HG02970 (cell line): ENCODE results near the gene ERCC8.
"Not testable (repeated sequence)": the region's sequence is repeated elsewhere in the genome, so short reads cannot be mapped to it uniquely, and the experiment has no call there.

ENCODE experiments used
- ATAC-seq: cut with Tn5 transposase; IDR thresholded peaks from one replicate; pipeline ENCODE4 v1.9.1; 2021; ENCODE audit warnings: mild to moderate bottlenecking, moderate library complexity, moderate number of reproducible peaks; ENCODE audit not compliant: unreplicated experiment, low FRiP score

Gene ERCC8, protein sequence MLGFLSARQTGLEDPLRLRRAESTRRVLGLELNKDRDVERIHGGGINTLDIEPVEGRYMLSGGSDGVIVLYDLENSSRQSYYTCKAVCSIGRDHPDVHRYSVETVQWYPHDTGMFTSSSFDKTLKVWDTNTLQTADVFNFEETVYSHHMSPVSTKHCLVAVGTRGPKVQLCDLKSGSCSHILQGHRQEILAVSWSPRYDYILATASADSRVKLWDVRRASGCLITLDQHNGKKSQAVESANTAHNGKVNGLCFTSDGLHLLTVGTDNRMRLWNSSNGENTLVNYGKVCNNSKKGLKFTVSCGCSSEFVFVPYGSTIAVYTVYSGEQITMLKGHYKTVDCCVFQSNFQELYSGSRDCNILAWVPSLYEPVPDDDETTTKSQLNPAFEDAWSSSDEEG

GRCh38 chr5:60944904-60945812 is at the start of gene ERCC8, which contains the start of gene NDUFAF2:
Gene ERCC8, minus strand, starts transcription at chr5:60945070. Its CDS starts 62 bp downstream, at chr5:60945008.
Gene NDUFAF2, plus strand, starts transcription at chr5:60945205. Its CDS starts 51 bp downstream, at chr5:60945256.
- peak; percentile 100 for ATAC-seq

- ATAC-seq = no peak
Measured at GRCh38 chr5:60993875-60994571, 49.2 kb upstream of the ERCC8 start.

- ATAC-seq = no peak
Measured at GRCh38 chr5:60993425-60993824, 48.6 kb upstream of the ERCC8 start.

GRCh38 chr5:60992871-60993270 is 48.0 kb upstream of the ERCC8 start:
- ATAC-seq = no peak

DNA sequence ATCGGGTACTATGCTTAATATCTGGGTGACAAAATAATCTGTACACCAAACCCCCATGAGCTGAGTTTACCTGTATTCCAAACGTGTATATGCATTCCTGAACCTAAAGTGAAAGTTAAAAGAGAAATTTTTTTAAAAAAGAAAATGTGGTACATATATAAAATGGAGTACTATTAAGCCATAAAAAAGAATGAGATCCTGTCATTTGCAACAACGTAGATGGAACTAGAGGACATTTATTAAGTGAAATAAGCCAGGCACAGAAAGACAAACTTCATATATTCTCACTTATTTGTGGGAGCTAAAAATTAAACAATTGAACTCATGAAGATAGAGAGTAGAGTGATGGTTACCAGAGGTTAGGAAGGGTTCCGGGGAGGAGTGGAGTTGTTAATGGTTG is 44.9 kb upstream of the ERCC8 start:
- ATAC-seq = no peak

- ATAC-seq = not testable (repeated sequence)
Measured at GRCh38 chr5:60982127-60982526, 37.3 kb upstream of the ERCC8 start.

GRCh38 chr5:60980511-60980910 is 35.6 kb upstream of the ERCC8 start:
- no peak for ATAC-seq

DNA sequence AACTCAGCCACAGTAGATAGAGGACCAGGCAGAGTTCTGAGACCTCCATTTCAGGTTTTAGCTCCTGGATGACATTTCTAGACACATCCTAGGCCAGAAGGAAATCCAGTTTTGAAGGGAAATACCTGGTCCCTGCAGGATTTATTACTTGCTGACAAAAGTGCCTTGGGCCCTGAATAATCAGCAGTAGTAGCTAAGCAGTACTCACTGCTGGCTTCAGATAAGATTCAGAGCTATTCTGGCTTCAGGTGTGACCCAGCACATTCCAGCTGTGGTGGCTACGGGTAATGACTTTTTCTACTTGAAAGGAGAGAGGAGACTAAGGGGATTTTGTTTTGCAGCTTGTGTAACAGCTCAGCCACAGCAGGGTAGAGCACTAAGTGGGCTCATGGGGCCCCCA is 34.1 kb upstream of the ERCC8 start:
- ATAC-seq = no peak

DNA sequence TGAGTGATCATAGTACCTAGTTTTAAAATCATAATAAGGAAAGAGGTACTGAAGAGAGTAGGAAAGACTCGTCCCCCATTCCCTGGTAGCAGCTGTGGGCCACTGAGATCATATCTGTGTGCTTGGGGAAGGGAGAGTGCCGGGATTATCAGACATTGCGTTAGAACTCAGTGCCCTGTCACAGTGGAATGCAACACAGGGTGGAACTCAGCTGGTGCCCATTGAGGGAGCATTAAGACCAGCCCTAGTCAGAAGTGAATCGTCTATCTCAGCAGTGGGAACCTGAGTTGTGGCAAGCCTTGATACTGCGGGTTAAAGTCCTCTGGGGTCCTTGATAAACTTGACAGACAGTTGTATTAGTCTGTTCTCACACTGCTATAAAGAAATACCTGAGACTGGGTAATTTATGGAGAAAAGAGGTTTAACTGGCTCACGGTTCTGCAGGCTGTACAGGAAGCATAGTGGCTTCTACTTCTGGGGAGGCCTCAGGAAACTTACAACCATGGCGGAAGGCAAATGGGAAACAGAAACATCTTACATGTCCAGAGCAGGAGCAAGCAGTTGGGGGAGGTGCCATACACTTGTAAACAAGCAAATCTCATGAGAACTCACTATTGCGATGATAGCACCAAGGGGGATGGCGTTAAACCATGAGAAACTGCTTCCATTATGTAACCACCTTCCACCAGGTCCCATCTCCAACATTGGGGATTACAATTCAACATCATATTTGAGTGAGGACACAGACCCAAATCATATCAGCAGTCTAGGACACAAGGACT is 33.3 kb upstream of the ERCC8 start:
- ATAC-seq = no peak

DNA sequence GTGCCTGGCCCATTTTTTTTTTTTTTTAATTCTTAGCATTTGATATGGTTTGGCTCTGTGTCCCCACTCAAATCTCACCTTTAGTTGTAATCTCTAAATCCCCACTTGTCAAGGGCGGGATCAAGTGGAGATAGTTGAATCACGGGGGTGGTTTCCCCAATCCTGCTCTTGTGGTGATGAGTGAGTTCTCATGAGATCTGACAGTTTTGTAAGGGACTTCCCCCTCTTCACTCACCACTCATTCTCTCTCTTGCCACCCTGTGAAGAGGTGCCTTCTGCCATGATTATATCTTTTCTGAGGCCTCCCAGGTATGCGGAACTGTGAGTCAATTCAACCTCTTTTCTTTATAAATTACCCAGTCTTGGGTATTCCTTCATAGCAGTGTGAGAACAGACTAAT is 27.4 kb upstream of the ERCC8 start:
- ATAC-seq = no peak

DNA sequence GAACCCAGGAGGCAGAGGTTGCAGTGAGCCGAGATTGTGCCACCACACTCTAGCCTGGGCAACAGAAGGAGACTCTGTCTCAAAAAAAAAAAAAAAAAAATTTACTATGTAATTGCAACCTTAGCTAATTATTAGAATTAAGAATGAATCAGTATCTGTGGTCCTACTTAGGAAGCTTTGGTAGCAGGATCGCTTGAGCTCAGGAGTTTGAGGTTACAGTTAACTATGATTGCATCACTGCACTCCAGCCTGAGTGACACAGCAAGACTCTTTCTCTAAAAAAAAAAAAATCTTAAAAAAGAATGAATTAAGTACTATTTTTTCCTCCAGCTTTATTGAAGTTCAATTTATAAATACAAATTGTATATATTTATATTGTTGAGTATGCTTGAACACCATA is 16.8 kb upstream of the ERCC8 start:
- ATAC-seq = no peak

DNA sequence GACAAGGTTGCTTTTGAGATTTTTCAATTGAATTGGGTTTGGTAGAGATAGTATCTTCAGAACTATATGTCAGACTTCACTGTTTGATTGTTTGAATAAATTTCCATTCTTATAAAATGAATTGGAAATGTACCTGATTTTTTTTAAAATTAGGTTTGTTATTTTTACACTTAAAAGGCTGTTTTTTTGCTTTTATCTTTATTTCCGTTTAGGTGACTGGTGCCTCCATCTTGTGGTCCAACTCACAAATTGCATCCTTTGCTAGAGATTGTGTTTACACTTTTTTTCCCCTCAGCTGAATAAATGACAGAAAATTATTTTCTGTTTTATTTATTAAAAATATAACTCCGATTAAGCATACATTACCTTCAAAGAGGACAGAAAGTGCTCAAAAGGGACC is 15.7 kb upstream of the ERCC8 start:
- ATAC-seq = no peak

- no peak for ATAC-seq
Measured at GRCh38 chr5:60959156-60959555, 14.3 kb upstream of the ERCC8 start.

DNA sequence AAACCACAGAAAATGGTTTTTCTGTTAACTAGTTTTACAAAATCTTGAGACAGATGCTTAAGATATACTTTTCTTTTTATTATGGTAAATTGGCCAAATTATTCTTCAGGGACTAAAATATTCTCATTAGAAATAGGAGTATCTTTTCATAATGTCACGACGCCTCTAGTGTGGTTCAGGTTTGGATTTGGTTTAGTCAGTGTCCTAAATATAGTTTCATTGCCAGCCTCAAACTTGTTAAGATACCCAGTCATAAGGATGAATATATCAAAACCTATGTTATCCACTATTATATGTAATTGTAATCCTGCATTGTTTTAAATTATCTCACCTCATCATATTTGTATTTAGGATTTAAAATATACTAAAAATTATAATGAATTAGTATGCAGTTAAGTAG is 13.8 kb upstream of the ERCC8 start:
- ATAC-seq = no peak

- ATAC-seq = no peak
Measured at GRCh38 chr5:60958088-60958487, 13.2 kb upstream of the ERCC8 start.

GRCh38 chr5:60955239-60955638 is 10.4 kb upstream of the ERCC8 start:
- ATAC-seq = no peak

DNA sequence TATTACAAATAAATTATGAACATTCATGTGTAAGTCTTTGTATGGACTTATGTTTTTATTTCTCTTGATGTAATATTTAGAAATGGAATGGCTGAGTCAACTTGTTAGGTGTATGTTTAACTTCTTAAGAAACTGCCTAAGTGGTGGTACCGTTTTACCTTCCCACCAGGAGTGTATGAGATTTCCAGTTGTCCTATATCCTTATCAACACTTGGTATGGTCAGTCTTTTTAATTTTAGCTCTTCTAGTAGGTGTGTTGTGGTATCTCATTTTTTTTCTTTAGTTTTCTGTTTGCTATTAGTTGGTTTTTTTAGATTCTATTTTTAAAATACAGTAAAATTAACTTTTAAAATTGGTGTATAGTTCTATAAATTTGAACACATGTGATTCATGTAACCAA is 3.9 kb upstream of the ERCC8 start:
- ATAC-seq = no peak

- ATAC-seq = peak; percentile 21
Measured at GRCh38 chr5:60945813-60946187, 930 bp upstream of the ERCC8 start.

DNA sequence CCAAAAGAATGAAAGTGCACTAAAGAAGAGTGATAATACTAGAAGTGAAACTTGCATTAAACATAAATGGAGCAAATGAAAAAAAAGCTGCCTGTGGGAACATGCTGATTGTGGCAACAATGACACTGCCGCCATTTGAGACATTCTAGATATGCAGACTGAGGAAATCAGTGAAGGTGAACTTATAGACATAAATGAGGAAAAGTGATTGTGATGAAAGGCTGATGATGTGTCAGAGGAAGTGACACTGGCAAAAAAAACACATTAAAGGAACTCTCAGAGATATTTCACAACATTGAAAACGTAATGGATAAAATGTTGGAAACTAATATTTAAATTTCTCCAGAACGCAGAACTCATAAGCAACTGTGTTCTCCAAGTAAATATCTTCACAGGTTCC is 1.2 kb downstream of the ERCC8 start:
- no peak for ATAC-seq

DNA sequence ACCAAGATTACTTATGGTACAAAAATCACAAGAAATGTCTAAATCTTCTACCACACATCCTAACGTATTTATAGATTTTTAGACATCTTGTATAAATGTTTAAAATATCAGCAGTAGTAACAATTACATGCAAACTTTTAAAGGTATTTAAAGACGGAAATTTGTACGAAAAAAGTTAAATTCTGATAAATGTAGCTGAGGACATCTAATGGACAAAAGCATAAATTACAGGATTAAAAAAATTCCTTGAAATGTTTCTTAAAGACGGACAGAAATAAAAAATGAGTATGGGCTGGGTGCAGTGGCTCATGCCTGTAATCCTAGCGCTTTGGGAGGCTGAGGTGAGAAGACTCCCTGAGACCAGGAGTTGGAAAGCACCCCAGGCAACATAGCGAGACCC is 15.8 kb downstream of the ERCC8 start:
- ATAC-seq = no peak
